Mucosa of descending colon (tissue), 3 donors: ENCODE measurements around the gene NFAM1. TPM values are rescaled to one million over a fixed set of nuclear protein-coding genes. Genes with fewer than 3 reads are reported as not detected.

Source experiments
- ATAC-seq: fragments of 200-7000 bp; cut with Tn5 transposase; one replicate; pipeline ENCODE4 v1.9.1; 2020; ENCODE audit warnings: mild to moderate bottlenecking, moderate library complexity
- DNase-seq, 3 donors: peaks; one replicate each; pipeline ENCODE4 v3.0.0-alpha.2; 2020
- H3K36me3 ChIP-seq: fragments of 200-600 bp; one replicate; pipeline ENCODE4 v1.8.0; 2021; ENCODE audit warnings: low read depth, mild to moderate bottlenecking
- H3K4me1 ChIP-seq: fragments of 200-600 bp; one replicate; pipeline ENCODE4 v1.8.0; 2021; ENCODE audit warnings: low read depth, mild to moderate bottlenecking
- H3K4me3 ChIP-seq: fragments of 200-600 bp; one replicate; pipeline ENCODE4 v1.8.0; 2021; ENCODE audit warnings: mild to moderate bottlenecking
- H3K9me3 ChIP-seq: fragments of 200-600 bp; one replicate; pipeline ENCODE4 v1.8.0; 2021; ENCODE audit warnings: mild to moderate bottlenecking
- intact Hi-C, 2 donors: fragments of 100-400 bp; cut with DNase I in 1 of 2; cut with micrococcal nuclease in 1 of 2; formaldehyde crosslinking; loops; one replicate each; pipeline versions ENCODE4 v1.11.0 to v1.11.1; 2022; cut with DNase I, micrococcal nuclease
- total RNA-seq, 3 donors: library from RNA; stranded (reverse); fragmentation: NEBNext Ultra II Directional in 2 of 3; extraction: Animal tissue kit (Norgen Biotek cat#: 25700) in 2 of 3; gene quantifications; one replicate each; pipeline versions ENCODE4 v1.2.1 to v1.2.4, GENCODE V29; 2021 to 2023
- TF ChIP-seq, protein P1 (sequence below): fragments of 200-600 bp; IDR thresholded peaks from one replicate; pipeline ENCODE4 v1.8.0; 2022; ENCODE audit warnings: antibody characterized with exemption, mild to moderate bottlenecking
- donor health status: DM: no; HTN: no; CAD: no; lungs with moderate emphysema.
- donor health status: DM: no; HTN: no; CAD: no.
- donor health status: DM: no; HTN: yes; CAD: no.

The NFAM1 gene
- total RNA-seq, 3 donors from 2014 or later: 0.46 to 3.1 (median 2.9) TPM

- no peaks in the 10 kb centered on the region for H3K4me1 ChIP-seq
- H3K9me3 ChIP-seq: no peaks in the 10 kb centered on the region
- TF ChIP-seq, protein P1, sequence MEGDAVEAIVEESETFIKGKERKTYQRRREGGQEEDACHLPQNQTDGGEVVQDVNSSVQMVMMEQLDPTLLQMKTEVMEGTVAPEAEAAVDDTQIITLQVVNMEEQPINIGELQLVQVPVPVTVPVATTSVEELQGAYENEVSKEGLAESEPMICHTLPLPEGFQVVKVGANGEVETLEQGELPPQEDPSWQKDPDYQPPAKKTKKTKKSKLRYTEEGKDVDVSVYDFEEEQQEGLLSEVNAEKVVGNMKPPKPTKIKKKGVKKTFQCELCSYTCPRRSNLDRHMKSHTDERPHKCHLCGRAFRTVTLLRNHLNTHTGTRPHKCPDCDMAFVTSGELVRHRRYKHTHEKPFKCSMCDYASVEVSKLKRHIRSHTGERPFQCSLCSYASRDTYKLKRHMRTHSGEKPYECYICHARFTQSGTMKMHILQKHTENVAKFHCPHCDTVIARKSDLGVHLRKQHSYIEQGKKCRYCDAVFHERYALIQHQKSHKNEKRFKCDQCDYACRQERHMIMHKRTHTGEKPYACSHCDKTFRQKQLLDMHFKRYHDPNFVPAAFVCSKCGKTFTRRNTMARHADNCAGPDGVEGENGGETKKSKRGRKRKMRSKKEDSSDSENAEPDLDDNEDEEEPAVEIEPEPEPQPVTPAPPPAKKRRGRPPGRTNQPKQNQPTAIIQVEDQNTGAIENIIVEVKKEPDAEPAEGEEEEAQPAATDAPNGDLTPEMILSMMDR: no peak
- no peaks in the 10 kb centered on the region for H3K36me3 ChIP-seq
- no peak overlapping the region for H3K4me3 ChIP-seq
- DNase-seq (no peak), ATAC-seq (no peak)
- intact Hi-C loops: no loop called here
Observed at GRCh38 chr22:42452916-42453315, 20.7 kb upstream of the NFAM1 start.

DNA sequence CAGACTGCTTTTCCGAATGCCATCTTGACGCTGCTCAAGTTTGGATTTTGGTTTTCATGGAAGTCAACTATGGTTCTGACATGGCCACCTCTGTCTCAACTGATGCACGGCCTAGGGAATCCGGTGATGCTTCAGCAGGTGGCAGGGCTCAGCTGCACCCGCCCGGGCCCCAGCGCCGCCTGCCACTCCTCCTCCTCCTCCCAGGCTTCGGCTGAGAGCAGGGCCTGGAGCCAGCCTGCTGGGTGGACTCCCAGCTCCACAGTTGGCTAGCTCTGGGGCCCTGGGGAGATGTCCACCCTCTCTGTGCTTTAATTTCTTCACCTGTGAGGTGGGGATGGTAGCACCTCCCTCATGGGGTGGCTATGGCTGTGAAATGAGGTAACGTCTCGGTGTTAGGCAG lies 20.3 kb upstream of the NFAM1 start:
- DNase-seq (peak in 1 of 3 donors; percentile 32), ATAC-seq (no peak)
- intact Hi-C loops: no loop called here
- TF ChIP-seq, protein P1: no peak
- H3K4me1 ChIP-seq: no peaks in the 10 kb centered on the region
- no peaks in the 10 kb centered on the region for H3K36me3 ChIP-seq
- no peak overlapping the region for H3K4me3 ChIP-seq
- H3K9me3 ChIP-seq: no peaks in the 10 kb centered on the region

DNA sequence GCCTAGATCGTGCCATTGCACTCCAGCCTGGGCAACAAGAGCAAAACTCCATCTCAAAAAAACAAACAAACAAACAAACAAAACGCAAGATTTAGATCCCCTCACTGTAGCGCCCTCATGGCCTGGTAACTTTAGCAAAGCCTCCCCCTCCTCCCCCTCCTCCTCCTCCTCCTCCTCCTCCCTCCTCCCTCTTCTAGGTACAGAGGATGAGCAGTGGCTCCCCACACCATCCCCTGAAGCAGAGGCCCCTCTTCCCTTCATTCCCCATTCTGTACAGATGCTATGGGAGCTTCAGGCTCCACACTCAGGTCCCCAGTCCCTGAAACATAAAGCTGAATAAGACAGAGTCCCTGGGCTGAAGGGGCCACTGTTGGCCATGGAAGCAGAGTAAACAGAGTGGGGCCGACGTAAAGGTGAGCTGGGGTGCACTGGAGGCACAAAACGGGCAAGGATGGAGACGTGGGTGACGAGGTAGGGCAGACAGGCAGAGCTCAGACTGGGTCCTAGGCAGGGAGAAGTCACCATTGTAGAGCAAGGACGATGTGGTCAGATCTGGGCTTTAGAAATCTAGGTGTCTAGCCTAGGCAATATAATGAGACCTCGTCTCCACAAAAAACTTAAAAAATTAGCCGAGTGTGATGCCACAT lies 19.4 kb upstream of the NFAM1 start:
- Histone ChIP-seq H3K9me3 (no peaks in the 10 kb centered on the region), H3K4me1 (no peaks in the 10 kb centered on the region), H3K36me3 (no peaks in the 10 kb centered on the region), H3K4me3 (no peak overlapping the region)
- intact Hi-C loops: no loop called here
- ATAC-seq: no peak
- DNase-seq: peak in 1 of 3 donors; percentile 22
- TF ChIP-seq, protein P1: no peak

DNA sequence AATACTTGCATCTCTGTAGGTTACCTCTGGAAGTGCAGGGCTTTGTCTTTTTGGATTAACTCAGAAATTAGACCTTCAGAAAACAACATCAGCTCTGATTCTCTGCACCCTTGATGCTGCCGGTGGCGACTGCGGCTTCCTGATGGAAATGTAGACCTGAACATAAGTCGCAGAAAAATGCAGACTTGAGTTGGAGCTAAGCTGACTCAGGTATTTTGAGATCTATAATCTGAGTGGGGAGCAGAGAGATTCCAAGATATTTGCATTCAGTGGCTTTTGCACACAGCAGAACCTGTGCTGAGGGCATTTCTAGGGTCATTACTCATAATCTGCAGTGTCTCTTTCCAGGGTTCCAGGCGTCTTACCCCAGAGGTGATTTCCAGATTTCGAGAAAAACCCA lies 18.7 kb upstream of the NFAM1 start:
- Histone ChIP-seq H3K4me3 (no peak overlapping the region), H3K36me3 (no peaks in the 10 kb centered on the region), H3K9me3 (no peaks in the 10 kb centered on the region), H3K4me1 (no peaks in the 10 kb centered on the region)
- DNase-seq (peak in 1 of 3 donors; percentile 10), ATAC-seq (no peak)
- intact Hi-C loops: no loop called here
- TF ChIP-seq, protein P1: no peak

- Histone ChIP-seq H3K4me1 (peaks cover 11% of the 10 kb centered on the region), H3K9me3 (no peaks in the 10 kb centered on the region), H3K4me3 (no peak overlapping the region), H3K36me3 (no peaks in the 10 kb centered on the region)
- ATAC-seq (no peak), DNase-seq (peak in 1 of 3 donors; percentile 18)
- TF ChIP-seq, protein P1: no peak
- intact Hi-C loops: no loop called here
Observed at GRCh38 chr22:42446151-42446550, 13.9 kb upstream of the NFAM1 start.
